Large intestine (tissue), 3 donors: ENCODE data around the gene SLC39A5. TPM values are rescaled to one million over a fixed set of nuclear protein-coding genes. Genes with fewer than 3 reads are reported as not detected.

Source experiments
- DNase-seq, 2 donors: peaks; one replicate each; pipeline versions ENCODE4 v3.0.0 to v3.0.0-alpha.2; 2013
- H3K27ac ChIP-seq: one replicate; pipeline ENCODE4 v1.5.1; 2013; ENCODE audit warnings: low read length
- H3K27me3 ChIP-seq: 2 replicates; pipeline ENCODE4 v1.6.1; 2013; ENCODE audit warnings: low read length; ENCODE audit not compliant: control insufficient read depth, insufficient read depth
- H3K36me3 ChIP-seq: 2 replicates; pipeline ENCODE4 v1.6.1; 2013; ENCODE audit warnings: low read length; ENCODE audit not compliant: control insufficient read depth, insufficient read depth
- H3K4me1 ChIP-seq: one replicate; pipeline ENCODE4 v1.6.1; 2013; ENCODE audit warnings: low read length; ENCODE audit not compliant: control insufficient read depth, insufficient read depth
- H3K4me3 ChIP-seq: one replicate; pipeline ENCODE4 v1.5.1; 2013; ENCODE audit warnings: low read length
- H3K9me3 ChIP-seq: one replicate; pipeline ENCODE4 v1.6.1; 2013; ENCODE audit warnings: mild to moderate bottlenecking, low read depth, low read length, moderate library complexity; ENCODE audit not compliant: control insufficient read depth
- WGBS: methylation state at CpG from one replicate; pipeline ENCODE4 v1.1.5; 2013; ENCODE audit warnings: low lambda C conversion rate; ENCODE audit not compliant: insufficient coverage; 5-methylcytosine and 5-hydroxymethylcytosine counted together
- polyA plus RNA-seq: library from polyadenylated mRNA; unstranded; fragments of 120-200 nt; gene quantifications from one replicate; pipeline ENCODE4 v1.2.1, GENCODE V29; 2013

The SLC39A5 gene
- polyA plus RNA-seq, 1 donor = 524 TPM

DNA sequence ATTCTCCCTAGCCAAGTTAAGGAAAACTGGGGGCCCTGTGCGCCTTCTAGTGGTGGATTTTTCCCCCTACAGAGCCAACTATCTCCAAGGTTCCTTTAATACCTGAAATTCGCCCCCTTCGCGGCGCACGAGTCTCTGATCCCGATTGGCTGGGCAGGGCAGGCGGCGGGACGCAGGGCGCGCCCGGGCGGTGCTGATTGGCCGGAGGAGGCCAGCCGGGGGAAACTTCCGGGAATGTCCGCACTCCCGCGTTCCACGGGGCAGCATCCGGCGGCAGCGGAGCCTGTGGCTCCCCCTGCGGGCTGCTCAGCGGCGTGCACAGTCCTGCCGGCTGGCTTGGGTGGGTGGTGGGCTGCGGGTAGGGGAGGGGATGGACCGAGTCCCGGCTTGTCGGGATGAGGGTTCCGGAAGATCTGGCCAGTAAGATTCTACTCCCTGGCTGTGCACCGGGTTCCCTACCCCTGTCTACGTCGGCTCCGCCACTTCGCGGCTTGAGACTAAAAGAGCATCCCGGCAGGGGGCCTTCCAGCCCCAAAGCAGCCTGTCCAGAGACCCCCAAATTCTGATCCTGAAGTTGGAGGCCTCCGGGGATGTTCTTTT, 5.6 kb upstream of the SLC39A5 start, which contains the start of gene NABP2:
TSS of gene NABP2 (plus strand) at position 241 of the 600 bp plus-strand sequence. CDS start 515 bp downstream, outside the sequence.
- Histone ChIP-seq H3K27ac (peak within 1 kb of the TSS; percentile 99), H3K9me3 (no peaks in the 10 kb centered on the region), H3K4me1 (peaks cover 31% of the 10 kb centered on the region), H3K4me3 (peak within 1 kb of the TSS; percentile 72), H3K27me3 (no peaks in the 10 kb centered on the region), H3K36me3 (peaks cover 3% of the 10 kb centered on the region)
- WGBS = no CpG with 5 or more reads among the region's 41 CpGs
- DNase-seq = peak; percentile 97 to 99

- Histone ChIP-seq H3K9me3 (no peaks in the 10 kb centered on the region), H3K4me1 (peaks cover 38% of the 10 kb centered on the region), H3K27me3 (no peaks in the 10 kb centered on the region), H3K36me3 (peaks cover 3% of the 10 kb centered on the region), H3K4me3 (peak overlapping the region; percentile 72), H3K27ac (no peak overlapping the region)
- no peak for DNase-seq
- WGBS = no CpG with 5 or more reads among the region's 11 CpGs
Measured at GRCh38 chr12:56224954-56225353, 4.9 kb upstream of the SLC39A5 start.

DNA sequence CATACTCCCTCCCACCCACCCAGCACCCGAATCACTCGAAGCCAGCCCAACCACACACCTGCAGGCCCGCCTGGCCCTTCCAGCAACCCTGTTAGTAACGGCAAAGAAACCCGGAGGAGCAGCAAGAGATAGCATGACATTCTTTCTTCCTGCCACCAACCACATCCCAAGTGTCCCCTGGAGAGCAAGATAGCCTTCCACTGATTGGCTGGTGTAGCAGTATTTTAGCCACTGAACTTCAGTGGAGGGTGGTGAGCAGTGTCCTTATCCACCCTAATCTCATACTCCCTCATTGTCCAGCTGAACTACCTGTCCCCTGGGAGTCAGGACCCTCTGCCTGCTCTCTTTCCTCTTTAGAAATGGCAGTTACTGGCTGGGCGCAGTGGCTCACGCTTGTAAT, 769 bp upstream of the SLC39A5 start:
- H3K36me3 ChIP-seq = peaks cover 3% of the 10 kb centered on the region
- no peak overlapping the region for H3K4me3 ChIP-seq
- peak in 1 of 2 donors; percentile 2 for DNase-seq
- H3K4me1 ChIP-seq = peaks cover 31% of the 10 kb centered on the region
- no CpG with 5 or more reads among the region's 7 CpGs for WGBS
- no peaks in the 10 kb centered on the region for H3K27me3 ChIP-seq
- peak overlapping the region; percentile 98 for H3K27ac ChIP-seq
- no peaks in the 10 kb centered on the region for H3K9me3 ChIP-seq

GRCh38 chr12:56230432-56231183, 757 bp downstream of the SLC39A5 start:
- peaks cover 13% of the 10 kb centered on the region for H3K36me3 ChIP-seq
- H3K4me1 ChIP-seq = peaks cover 23% of the 10 kb centered on the region
- peak overlapping the region; percentile 68 for H3K4me3 ChIP-seq
- H3K27me3 ChIP-seq = no peaks in the 10 kb centered on the region
- no CpG with 5 or more reads among the region's 8 CpGs for WGBS
- DNase-seq = peak; percentile 94 to 98
- no peaks in the 10 kb centered on the region for H3K9me3 ChIP-seq
- peak overlapping the region; percentile 98 for H3K27ac ChIP-seq

DNA sequence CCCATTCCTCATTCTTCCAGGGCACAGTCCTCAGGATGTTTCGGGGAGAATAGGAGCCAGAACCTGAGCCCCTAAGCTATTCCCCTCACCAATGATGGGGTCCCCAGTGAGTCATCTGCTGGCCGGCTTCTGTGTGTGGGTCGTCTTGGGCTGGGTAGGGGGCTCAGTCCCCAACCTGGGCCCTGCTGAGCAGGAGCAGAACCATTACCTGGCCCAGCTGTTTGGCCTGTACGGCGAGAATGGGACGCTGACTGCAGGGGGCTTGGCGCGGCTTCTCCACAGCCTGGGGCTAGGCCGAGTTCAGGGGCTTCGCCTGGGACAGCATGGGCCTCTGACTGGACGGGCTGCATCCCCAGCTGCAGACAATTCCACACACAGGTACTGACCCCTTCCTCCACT, 1.3 kb downstream of the SLC39A5 start:
- no CpG with 5 or more reads among the region's 11 CpGs for WGBS
- Histone ChIP-seq H3K27ac (peak overlapping the region; percentile 98), H3K9me3 (no peaks in the 10 kb centered on the region), H3K36me3 (peaks cover 15% of the 10 kb centered on the region), H3K4me1 (peaks cover 23% of the 10 kb centered on the region), H3K4me3 (peak overlapping the region; percentile 68), H3K27me3 (no peaks in the 10 kb centered on the region)
- peak in 1 of 2 donors; percentile 32 for DNase-seq

DNA sequence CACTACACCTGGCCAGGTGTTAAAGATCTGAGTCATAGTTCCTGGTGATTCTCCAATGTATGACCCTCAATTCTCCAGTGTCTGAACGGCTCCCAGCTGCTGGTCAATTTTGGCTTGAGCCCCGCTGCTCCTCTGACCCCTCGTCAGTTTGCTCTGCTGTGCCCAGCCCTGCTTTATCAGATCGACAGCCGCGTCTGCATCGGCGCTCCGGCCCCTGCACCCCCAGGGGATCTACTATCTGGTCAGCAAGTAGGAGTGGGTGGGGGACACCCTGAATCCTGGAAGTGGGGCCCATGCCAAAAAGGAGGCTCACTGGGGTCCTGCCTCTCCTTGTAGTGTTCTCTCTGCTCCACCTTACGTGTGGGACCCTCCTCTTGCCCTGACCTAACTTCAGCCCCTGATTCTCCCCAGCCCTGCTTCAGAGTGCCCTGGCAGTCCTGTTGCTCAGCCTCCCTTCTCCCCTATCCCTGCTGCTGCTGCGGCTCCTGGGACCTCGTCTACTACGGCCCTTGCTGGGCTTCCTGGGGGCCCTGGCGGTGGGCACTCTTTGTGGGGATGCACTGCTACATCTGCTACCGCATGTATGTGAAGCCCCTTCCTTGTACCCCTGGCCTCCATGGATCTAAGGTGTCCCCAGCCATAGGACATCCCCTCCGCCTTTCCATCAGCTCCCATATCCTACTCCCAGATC, 5.0 kb downstream of the SLC39A5 start:
- Histone ChIP-seq H3K9me3 (no peaks in the 10 kb centered on the region), H3K4me1 (peaks cover 14% of the 10 kb centered on the region), H3K4me3 (no peak overlapping the region), H3K36me3 (peaks cover 45% of the 10 kb centered on the region), H3K27me3 (no peaks in the 10 kb centered on the region), H3K27ac (no peak overlapping the region)
- WGBS = no CpG with 5 or more reads among the region's 16 CpGs
- peak in 1 of 2 donors; percentile 1 for DNase-seq

DNA sequence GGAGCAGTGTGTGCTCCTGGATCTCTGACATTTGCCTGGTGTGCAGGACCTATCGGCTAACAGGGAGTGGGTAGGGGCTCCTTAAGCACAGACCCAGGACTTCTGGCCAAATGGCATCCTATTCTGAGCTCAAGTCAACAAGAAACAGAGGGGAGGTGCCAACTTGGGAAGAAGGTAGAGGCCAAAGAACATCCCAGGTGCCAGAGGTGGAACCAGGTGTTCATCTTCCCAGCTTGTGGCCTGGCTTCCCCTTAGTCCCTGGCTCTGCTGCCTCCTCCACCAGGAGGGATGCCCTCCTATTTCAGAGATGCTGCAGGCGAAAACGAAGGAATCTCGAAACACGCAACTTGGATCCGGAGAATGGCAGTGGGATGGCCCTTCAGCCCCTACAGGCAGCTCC, 6.2 kb downstream of the SLC39A5 start:
- H3K27me3 ChIP-seq = no peaks in the 10 kb centered on the region
- H3K9me3 ChIP-seq = no peaks in the 10 kb centered on the region
- peak in 1 of 2 donors; percentile 5 for DNase-seq
- no CpG with 5 or more reads among the region's 6 CpGs for WGBS
- no peak overlapping the region for H3K4me3 ChIP-seq
- peaks cover 57% of the 10 kb centered on the region for H3K36me3 ChIP-seq
- no peak overlapping the region for H3K27ac ChIP-seq
- H3K4me1 ChIP-seq = peaks cover 10% of the 10 kb centered on the region

DNA sequence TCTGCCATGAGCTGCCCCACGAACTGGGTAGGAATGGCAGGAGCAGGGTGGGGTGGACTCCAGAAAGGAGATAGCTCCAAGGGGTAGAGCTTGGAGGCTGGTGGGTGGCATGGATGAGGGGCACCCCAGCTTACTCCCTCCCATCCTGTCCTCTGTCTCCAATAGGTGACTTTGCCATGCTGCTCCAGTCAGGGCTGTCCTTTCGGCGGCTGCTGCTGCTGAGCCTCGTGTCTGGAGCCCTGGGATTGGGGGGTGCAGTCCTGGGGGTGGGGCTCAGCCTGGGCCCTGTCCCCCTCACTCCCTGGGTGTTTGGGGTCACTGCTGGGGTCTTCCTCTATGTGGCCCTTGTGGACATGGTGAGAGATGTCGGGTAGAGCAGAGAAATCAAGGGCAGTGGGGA, 7.1 kb downstream of the SLC39A5 start:
- peaks cover 10% of the 10 kb centered on the region for H3K4me1 ChIP-seq
- no peaks in the 10 kb centered on the region for H3K9me3 ChIP-seq
- H3K27me3 ChIP-seq = no peaks in the 10 kb centered on the region
- H3K36me3 ChIP-seq = peaks cover 65% of the 10 kb centered on the region
- DNase-seq = peak in 1 of 2 donors; percentile 7
- no peak overlapping the region for H3K27ac ChIP-seq
- WGBS = no CpG with 5 or more reads among the region's 5 CpGs
- H3K4me3 ChIP-seq = no peak overlapping the region

DNA sequence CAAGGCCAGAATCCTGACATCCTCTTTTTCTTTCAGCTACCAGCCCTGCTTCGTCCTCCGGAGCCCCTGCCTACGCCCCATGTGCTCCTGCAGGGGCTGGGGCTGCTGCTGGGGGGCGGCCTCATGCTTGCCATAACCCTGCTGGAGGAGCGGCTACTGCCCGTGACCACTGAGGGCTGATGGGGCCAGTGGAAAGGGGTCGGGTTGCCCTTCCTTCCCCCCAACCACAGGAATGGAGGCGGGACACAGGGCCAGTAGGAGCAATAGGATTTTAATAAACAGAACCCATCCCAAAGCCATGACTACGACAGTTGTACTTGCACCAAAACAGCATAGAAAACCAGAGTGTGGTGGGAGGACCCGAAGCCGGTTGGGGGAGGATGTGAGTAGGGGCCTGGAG, 7.7 kb downstream of the SLC39A5 start:
- no CpG with 5 or more reads among the region's 11 CpGs for WGBS
- DNase-seq = peak in 1 of 2 donors; percentile 11
- Histone ChIP-seq H3K27ac (no peak overlapping the region), H3K9me3 (no peaks in the 10 kb centered on the region), H3K4me1 (peaks cover 8% of the 10 kb centered on the region), H3K36me3 (peaks cover 71% of the 10 kb centered on the region), H3K4me3 (no peak overlapping the region), H3K27me3 (no peaks in the 10 kb centered on the region)
